ENCODE data around the gene RAPSN.

Gene RAPSN

GRCh38 chr11:47448566-47449427, at the start of gene RAPSN:
TSS of gene RAPSN (minus strand) at chr11:47449136. CDS start at chr11:47448964, 172 bp downstream.
- no peak for DNase-seq

- DNase-seq, result no peak
Observed at GRCh38 chr11:47498149-47498548, 49.2 kb upstream of the RAPSN start.

GRCh38 chr11:47496808-47497207, 47.9 kb upstream of the RAPSN start:
- no peak for DNase-seq

- no peak for DNase-seq
Observed at GRCh38 chr11:47495856-47496217, 46.9 kb upstream of the RAPSN start.

- peak; percentile 36 for DNase-seq
Observed at GRCh38 chr11:47495011-47495855, 46.3 kb upstream of the RAPSN start.

- DNase-seq, result peak; percentile 72
Observed at GRCh38 chr11:47489395-47489755, 40.4 kb upstream of the RAPSN start.

- DNase-seq, result no peak
Observed at GRCh38 chr11:47488674-47489394, 39.9 kb upstream of the RAPSN start.

GRCh38 chr11:47488111-47488510, 39.2 kb upstream of the RAPSN start:
- no peak for DNase-seq

- no peak for DNase-seq
Observed at GRCh38 chr11:47487421-47487820, 38.5 kb upstream of the RAPSN start.

GRCh38 chr11:47485107-47485506, 36.2 kb upstream of the RAPSN start:
- DNase-seq, result no peak

- no peak for DNase-seq
Observed at GRCh38 chr11:47483457-47483856, 34.5 kb upstream of the RAPSN start.

GRCh38 chr11:47480762-47481161, 31.8 kb upstream of the RAPSN start:
- DNase-seq, result no peak

GRCh38 chr11:47478651-47479329, 29.9 kb upstream of the RAPSN start:
- no peak for DNase-seq

- DNase-seq, result no peak
Observed at GRCh38 chr11:47477753-47478152, 28.8 kb upstream of the RAPSN start.

- peak; percentile 74 for DNase-seq
Observed at GRCh38 chr11:47477323-47477722, 28.4 kb upstream of the RAPSN start.

- no peak for DNase-seq
Observed at GRCh38 chr11:47470671-47471070, 21.7 kb upstream of the RAPSN start.

GRCh38 chr11:47469361-47470179, 20.6 kb upstream of the RAPSN start:
- DNase-seq, result peak; percentile 4

- no peak for DNase-seq
Observed at GRCh38 chr11:47468598-47469214, 19.8 kb upstream of the RAPSN start.

GRCh38 chr11:47467357-47467756, 18.4 kb upstream of the RAPSN start:
- no peak for DNase-seq

- peak; percentile 11 for DNase-seq
Observed at GRCh38 chr11:47466701-47467250, 17.8 kb upstream of the RAPSN start.

- peak; percentile 13 for DNase-seq
Observed at GRCh38 chr11:47466201-47466600, 17.3 kb upstream of the RAPSN start.

Data from HCEC 1CT (cell line).